HG02938 (cell line): ENCODE measurements around the gene ATXN2.
"Not testable (repeated sequence)": the region's sequence is repeated elsewhere in the genome, so short reads cannot be mapped to it uniquely, and the experiment has no call there.

Experiments
- ATAC-seq: cut with Tn5 transposase; IDR thresholded peaks from one replicate; pipeline ENCODE4 v1.9.1; 2021; ENCODE audit warnings: mild to moderate bottlenecking, moderate library complexity; ENCODE audit not compliant: unreplicated experiment

ATXN2 gene

DNA sequence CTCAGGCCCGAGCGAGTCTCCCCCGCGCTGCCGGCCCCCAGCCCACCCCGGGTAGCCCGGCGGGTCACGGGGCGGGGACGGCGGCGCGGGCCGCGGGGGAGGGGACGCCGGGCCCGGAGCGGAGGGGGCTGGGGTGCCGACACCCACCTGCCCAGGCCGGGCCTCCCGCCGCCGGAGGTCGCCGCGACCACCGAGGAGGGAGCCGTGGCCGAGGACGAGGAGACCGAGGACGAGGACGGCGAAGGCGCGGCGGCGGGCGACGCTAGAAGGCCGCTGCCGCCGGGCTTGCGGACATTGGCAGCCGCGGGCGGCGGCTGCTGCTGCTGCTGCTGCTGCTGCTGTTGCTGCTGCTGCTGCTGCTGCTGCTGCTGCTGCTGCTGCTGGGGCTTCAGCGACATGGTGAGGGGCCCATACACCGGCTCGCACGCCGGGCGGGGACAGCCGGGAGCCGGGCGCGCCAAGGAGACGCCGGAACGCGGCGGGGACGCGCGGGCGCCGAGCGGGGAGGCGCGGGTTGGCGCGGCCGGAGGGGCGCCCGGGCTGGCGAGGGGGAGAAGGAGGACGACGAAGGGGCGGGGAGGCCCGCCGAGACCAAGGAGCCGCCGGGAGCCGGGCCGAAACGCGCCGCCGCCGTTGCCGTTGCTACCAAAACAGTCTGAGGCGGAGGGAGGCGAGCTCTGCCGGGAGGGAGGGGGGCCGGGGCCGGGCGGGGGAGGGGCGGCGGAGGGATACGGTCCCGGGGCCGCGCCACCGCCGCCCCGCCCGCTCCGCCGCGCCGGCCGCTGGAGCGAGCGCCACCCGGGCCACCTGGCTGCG, at the start of gene ATXN2:
TSS of gene ATXN2 (minus strand) at position 679 of the 816 bp plus-strand sequence. CDS start at position 398, 281 bp downstream.
- peak; percentile 48 for ATAC-seq

GRCh38 chr12:111645433-111645832, 46.3 kb upstream of the ATXN2 start:
- no peak for ATAC-seq

- ATAC-seq = no peak
Observed at GRCh38 chr12:111643427-111643826, 44.3 kb upstream of the ATXN2 start.

GRCh38 chr12:111642681-111643426, 43.7 kb upstream of the ATXN2 start:
- ATAC-seq = no peak

DNA sequence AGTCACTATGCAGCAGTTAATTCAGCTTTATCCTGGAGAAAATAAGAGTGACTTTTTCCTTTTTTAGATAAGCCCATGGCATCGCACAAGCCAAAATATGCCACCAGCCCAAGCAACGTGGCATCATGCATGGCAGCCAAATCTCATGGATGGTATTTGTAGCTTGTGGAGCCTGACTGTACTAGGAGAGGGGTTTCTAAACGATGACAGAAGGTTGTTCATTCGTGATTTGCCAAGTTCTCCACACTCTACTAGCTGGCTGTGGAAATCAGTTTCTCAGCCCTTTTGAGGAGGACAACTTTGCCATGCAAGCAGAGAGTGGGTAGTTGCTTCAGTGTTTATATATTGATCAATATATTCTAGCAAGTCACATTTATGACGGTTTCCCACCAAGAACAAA, 41.4 kb upstream of the ATXN2 start:
- ATAC-seq = no peak

DNA sequence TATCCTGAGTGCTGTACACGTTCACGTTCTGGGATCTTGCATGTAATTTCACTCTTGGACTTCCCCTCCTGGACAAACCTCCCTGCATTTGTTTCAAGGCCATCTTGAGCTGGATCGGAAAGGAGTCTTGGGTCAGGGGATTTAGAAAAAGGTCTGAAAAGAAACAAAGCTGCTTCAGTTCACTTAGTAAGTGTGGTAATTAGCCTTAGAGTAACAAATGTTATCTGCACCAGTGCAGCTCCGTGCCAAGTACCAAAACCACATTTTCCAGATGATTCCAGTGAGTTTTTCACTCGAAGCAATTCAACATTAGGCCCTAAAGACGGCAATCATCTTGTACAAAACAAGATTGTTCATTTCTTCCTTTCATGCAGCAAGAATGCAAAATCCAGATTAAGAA, 39.4 kb upstream of the ATXN2 start:
- no peak for ATAC-seq

- ATAC-seq = no peak
Observed at GRCh38 chr12:111636209-111636945, 37.3 kb upstream of the ATXN2 start.

DNA sequence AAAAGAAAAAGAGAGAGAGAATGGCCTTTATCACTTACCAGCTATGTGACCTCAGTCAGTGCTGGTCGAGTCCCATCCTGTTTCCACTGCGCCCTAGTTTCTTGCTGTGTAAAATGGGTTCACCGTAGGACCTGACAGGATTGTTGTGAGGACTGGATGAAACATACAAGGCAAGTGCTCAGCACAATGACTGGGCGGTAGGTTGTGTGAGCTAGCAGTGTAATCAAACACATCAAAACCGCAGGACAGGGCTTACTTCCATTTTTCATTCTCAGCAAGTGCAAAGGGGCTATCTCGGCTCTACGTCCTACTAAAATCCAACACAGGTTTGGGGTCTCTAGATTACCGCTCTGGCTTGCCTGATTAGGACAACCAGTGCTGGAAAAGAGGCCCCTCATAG, 36.4 kb upstream of the ATXN2 start:
- no peak for ATAC-seq

DNA sequence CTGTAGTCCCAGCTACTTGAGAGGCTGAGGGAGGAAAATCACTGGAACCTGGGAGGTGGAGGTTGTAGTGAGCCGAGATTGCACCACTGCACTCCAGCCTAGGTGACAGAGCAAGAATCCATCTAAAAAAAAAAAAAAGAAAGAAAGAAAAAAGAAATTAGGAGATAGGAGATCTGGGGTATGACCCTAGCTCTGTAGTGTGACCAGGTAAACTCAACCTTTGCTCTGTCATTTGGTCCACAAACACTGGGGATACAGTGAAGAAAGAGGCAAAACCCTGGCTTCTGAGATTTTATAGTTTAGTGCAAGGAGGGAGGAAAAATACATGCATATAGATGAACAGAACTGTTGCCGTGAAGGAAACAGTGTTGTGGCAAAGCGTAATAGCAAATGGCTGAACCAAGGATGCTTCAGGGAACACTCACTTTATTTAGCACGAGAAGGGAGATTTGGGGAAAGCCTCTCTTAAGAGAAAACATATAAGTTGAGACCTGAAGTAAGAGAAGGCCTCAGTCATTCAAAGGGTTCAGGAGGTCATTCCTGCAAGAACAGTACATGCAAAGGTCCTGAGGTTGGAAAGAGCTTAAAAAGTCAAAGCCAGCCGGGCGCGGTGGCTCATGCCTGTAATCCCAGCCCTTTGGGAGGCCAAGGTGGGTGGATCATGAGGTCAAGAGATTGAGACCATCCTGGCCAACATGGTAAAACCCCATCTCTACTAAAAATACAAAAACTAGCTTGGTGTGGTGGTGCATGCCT, 29.6 kb upstream of the ATXN2 start:
- ATAC-seq = no peak

DNA sequence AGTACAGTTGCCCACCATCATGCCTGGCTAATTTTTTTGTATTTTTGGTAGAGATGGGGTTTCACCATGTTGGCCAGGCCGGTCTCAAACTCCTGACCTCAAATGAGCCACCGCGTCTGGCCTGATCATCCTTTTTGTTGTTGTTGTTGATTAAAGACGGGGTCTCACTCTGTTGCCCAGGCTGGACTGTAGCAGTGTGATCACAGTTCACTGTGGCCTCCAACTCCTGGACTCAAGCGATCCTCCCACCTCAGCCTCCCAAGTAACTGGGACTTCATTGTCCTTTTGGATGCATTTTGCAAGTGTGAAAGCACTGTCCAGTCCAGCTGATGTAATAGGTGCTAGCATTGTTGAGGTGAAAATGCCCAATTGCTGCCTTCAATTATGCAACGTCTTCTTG, 27.1 kb upstream of the ATXN2 start:
- no peak for ATAC-seq

DNA sequence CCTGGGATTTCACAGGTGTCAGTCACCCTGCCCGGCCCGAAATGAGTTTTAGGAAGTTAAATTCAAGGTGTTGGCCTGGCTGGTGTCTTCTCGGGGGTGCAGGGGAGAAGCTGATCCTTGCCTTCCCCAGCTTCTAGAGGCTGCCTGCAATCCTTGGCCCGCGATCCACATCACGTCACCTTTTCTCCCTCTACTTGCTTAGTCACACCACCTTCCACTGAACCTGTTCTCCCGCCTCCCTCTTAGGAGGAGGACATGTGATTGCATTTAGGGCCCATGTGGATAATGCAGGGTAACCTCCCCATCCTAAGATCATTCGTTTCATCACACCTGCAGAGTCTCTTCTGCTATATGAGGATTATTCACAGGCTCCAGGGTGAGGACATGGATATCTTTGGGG, 25.4 kb upstream of the ATXN2 start:
- ATAC-seq = no peak

DNA sequence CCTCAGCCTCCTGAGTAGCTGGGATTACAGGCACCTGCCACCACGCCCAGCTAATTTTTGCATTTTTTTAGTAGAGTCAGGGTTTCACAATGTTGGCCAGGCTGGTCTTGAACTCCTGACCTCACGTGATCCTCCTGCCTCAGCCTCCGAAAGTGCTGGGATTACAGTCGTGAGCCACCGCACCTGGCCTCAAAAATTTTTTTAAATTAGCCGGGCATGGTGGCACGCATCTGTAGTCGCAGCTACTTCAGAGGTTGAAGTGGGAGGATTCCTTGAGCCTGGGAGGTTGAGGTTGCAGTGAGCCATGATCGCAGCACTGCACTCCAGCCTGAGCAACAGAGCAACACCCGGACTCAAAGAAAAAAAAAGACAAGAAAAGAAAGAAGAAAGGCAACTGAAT, 18.7 kb upstream of the ATXN2 start:
- not testable (repeated sequence) for ATAC-seq

DNA sequence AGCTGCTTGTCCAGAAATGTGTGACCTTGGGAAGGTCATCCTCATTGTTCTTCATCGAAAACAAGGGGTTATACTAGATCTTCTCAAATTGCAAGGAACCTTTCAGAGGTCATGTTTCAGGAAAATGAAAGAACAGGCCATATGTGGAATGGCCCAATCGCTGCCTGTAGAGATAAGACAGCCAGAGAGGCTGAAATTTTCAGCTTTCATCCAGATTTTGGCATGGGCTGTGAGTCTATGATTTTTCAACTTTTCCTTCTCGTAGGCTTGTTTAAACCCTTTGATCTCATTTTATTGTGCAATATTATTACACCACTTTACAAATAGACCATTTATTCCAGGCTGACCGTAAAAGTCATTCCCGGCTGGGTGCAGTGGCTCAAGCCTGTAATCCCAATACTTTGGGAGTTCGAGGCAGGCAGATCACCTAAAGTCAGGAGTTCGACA, 17.1 kb upstream of the ATXN2 start:
- no peak for ATAC-seq

DNA sequence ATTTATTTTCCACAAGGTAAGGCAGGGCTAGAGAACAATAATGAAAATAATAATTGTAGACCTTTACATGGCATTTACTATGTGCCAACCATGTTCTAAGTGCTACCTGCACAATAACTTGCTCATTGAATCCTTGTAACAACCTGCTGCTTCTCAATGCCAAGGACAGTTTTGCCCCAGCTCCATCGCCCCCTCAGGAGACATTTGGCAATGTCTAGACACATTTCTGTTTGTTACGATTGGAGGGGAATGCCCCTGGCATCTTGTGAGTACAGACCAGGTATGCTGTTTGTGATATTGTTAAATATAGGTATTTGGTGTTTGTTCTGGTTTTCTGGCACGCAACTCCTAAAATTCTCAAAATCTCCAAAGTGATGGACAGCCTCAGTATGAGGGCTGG, 8.1 kb upstream of the ATXN2 start:
- no peak for ATAC-seq

- no peak for ATAC-seq
Observed at GRCh38 chr12:111606767-111607230, 7.7 kb upstream of the ATXN2 start.

GRCh38 chr12:111605911-111606766, 7.0 kb upstream of the ATXN2 start:
- no peak for ATAC-seq

- not testable (repeated sequence) for ATAC-seq
Observed at GRCh38 chr12:111602857-111603256, 3.7 kb upstream of the ATXN2 start.

DNA sequence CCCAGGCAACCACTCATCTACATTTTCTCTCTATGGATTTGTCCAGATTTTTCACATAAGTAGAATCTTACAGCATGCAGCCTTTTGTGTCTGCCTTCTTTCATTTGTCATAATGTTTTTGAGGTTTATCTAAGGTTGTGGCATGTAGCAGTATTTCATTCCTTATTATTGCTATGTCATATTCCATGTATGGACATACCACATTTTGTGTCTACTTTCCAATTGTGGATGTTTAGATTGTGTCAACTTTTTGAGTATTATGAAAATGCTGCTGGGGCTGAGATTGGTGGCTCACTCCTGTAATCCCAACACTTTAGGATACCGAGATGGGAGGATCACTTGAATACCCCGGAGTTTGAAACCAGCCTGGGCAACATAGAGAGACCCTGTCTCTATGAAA, 3.2 kb upstream of the ATXN2 start:
- ATAC-seq = no peak

GRCh38 chr12:111600986-111601385, 1.9 kb upstream of the ATXN2 start:
- not testable (repeated sequence) for ATAC-seq

- ATAC-seq = no peak
Observed at GRCh38 chr12:111600205-111600642, 1.1 kb upstream of the ATXN2 start.
